ENCODE measurements around the gene TAF11. TPM values are rescaled to one million over a fixed set of nuclear protein-coding genes. Genes with fewer than 3 reads are reported as not detected.

TAF11 gene
- total RNA-seq, 1 experiment from 2014 or later, result 32.9 TPM

DNA sequence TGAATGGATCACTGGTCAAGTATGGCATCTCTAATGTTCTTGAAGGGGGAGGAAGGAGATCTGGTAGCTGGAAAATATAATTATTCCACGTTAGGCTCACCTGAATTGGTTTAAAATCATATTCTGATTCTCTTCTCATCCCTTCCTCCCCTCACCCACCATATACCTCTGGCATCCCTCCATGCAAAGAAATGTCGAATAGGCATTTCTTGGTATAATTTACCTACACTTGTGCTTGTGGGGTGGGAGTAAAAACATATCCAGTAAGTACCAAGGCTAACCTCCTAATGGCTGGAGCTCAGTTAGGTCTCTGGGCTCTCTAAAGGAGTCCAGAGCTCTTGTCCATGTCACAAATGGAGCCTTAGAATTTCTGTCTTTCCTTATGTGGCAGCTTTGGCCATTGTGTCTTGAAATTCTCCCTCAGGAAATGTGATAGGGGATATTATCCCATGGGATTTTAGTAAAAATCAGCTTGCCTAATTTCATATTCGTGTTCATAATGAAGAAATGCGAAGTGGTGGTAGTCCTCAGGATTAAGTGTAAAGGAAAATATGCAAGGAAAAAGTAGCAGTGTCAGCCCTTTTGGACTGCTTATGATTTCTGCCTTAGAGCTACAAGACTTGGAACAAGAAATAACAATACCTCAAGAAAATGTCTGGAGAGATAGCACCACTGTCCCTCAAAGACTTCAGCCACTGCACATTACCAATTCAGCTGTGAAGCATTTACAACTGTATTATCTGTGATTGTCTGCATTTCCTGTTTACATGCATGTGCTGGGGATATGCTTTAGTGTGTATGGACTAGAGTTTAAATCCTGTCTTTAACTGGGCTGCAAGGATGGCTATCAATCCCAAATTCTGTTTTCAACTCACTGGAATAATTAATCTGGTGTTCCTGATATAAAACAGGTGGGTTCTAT lies 12.3 kb downstream of the TAF11 start:
- Histone ChIP-seq H3K27ac (ENCODE audit: low read depth, low read length, poor library complexity, severe bottlenecking) (no peak overlapping the region), H3K4me1 (ENCODE audit: insufficient read depth, low read length, poor library complexity, severe bottlenecking) (no peaks in the 10 kb centered on the region), H3K27me3 (replicated peaks; ENCODE audit: insufficient read depth, low read depth, low read length, poor library complexity) (no peaks in the 10 kb centered on the region), H3K4me3 (ENCODE audit: low read depth, low read length, poor library complexity, severe bottlenecking) (no peak overlapping the region), H3K36me3 (ENCODE audit: insufficient read depth, low read length, poor library complexity, severe bottlenecking) (peaks cover 57% of the 10 kb centered on the region), H3K9me3 (ENCODE audit: low read depth, low read length, poor library complexity, severe bottlenecking) (no peaks in the 10 kb centered on the region)
- POLR2A ChIA-PET (ENCODE audit: low non-redundant PET), result interaction anchor here (0.5 kb wide), 1 partner anchor 639 kb away, joined by 3 read pairs; the partner anchor contains the start of gene HMGA1
- CTCF ChIA-PET, result no interaction called here
- no TSS peak for BruUV-seq (replicated peaks)
- no peak for DNase-seq (ENCODE audit: low spot score)
- intact Hi-C loops (cut with micrococcal nuclease; ENCODE audit: unreplicated experiment), result no loop called here
- TF ChIP-seq, protein P1, sequence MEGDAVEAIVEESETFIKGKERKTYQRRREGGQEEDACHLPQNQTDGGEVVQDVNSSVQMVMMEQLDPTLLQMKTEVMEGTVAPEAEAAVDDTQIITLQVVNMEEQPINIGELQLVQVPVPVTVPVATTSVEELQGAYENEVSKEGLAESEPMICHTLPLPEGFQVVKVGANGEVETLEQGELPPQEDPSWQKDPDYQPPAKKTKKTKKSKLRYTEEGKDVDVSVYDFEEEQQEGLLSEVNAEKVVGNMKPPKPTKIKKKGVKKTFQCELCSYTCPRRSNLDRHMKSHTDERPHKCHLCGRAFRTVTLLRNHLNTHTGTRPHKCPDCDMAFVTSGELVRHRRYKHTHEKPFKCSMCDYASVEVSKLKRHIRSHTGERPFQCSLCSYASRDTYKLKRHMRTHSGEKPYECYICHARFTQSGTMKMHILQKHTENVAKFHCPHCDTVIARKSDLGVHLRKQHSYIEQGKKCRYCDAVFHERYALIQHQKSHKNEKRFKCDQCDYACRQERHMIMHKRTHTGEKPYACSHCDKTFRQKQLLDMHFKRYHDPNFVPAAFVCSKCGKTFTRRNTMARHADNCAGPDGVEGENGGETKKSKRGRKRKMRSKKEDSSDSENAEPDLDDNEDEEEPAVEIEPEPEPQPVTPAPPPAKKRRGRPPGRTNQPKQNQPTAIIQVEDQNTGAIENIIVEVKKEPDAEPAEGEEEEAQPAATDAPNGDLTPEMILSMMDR (conservative IDR thresholded peaks at IDR 0.05; ENCODE audit: low read depth, low read length), result no peak
- TF ChIP-seq EZH2 (IDR thresholded peaks at IDR 0.05; ENCODE audit: borderline replicate concordance, low read depth, low read length, poor library complexity, severe bottlenecking), result no peak

DNA sequence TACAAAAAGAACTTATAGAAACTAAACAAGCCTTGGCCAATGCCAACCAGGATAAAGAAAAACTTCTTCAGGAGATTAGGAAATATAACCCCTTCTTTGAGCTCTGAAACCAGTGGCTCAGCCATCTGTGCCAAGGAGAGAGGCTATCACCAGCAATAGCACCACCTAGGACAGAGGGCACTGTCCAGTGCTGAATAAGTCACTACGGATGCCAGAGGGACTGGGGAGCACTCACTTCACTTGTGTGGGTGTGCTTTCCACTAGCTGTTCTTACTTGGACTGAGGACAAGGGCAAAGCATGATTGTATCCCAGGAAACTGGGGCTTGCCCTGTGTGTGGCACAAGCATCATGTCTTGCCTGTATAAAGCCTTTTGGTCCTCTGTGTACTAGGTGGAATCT lies 15.5 kb downstream of the TAF11 start:
- CTCF ChIA-PET, result no interaction called here
- BruUV-seq (replicated peaks), result no TSS peak
- H3K9me3 ChIP-seq (ENCODE audit: low read depth, low read length, poor library complexity, severe bottlenecking), result no peaks in the 10 kb centered on the region
- H3K4me3 ChIP-seq (ENCODE audit: low read depth, low read length, poor library complexity, severe bottlenecking), result no peak overlapping the region
- POLR2A ChIA-PET (ENCODE audit: low non-redundant PET), result no interaction called here
- H3K27me3 ChIP-seq (replicated peaks; ENCODE audit: insufficient read depth, low read depth, low read length, poor library complexity), result no peaks in the 10 kb centered on the region
- DNase-seq (ENCODE audit: low spot score), result no peak
- no peak overlapping the region for H3K27ac ChIP-seq (ENCODE audit: low read depth, low read length, poor library complexity, severe bottlenecking)
- peaks cover 41% of the 10 kb centered on the region for H3K36me3 ChIP-seq (ENCODE audit: insufficient read depth, low read length, poor library complexity, severe bottlenecking)
- TF ChIP-seq, protein P1 (conservative IDR thresholded peaks at IDR 0.05; ENCODE audit: low read depth, low read length), result no peak
- no peak for TF ChIP-seq EZH2 (IDR thresholded peaks at IDR 0.05; ENCODE audit: borderline replicate concordance, low read depth, low read length, poor library complexity, severe bottlenecking)
- H3K4me1 ChIP-seq (ENCODE audit: insufficient read depth, low read length, poor library complexity, severe bottlenecking), result no peaks in the 10 kb centered on the region
- intact Hi-C loops (cut with micrococcal nuclease; ENCODE audit: unreplicated experiment), result no loop called here

DNA sequence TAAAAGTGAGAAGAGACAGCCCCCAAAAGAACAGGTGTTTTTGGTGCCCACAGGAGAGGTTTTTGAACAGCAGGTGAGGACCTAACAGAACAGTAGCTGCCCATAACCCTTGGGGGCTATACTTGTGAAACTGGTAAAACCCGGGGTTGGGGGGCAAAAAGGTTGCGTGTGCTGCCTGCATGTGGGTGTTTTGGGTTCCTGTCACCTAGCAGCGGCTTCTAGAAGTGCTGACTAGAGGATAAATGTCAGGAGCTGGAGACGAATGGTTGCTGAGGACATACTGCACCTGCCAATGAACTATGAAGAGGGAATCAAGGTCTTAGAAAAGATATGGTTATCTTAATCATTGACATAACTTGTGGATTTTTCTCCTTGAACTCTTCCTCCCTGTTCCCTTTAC lies 16.0 kb downstream of the TAF11 start:
- Histone ChIP-seq H3K36me3 (ENCODE audit: insufficient read depth, low read length, poor library complexity, severe bottlenecking) (peaks cover 46% of the 10 kb centered on the region), H3K9me3 (ENCODE audit: low read depth, low read length, poor library complexity, severe bottlenecking) (no peaks in the 10 kb centered on the region), H3K4me3 (ENCODE audit: low read depth, low read length, poor library complexity, severe bottlenecking) (no peak overlapping the region), H3K27ac (ENCODE audit: low read depth, low read length, poor library complexity, severe bottlenecking) (no peak overlapping the region), H3K4me1 (ENCODE audit: insufficient read depth, low read length, poor library complexity, severe bottlenecking) (no peaks in the 10 kb centered on the region), H3K27me3 (replicated peaks; ENCODE audit: insufficient read depth, low read depth, low read length, poor library complexity) (no peaks in the 10 kb centered on the region)
- no TSS peak for BruUV-seq (replicated peaks)
- POLR2A ChIA-PET (ENCODE audit: low non-redundant PET), result no interaction called here
- no peak for DNase-seq (ENCODE audit: low spot score)
- intact Hi-C loops (cut with micrococcal nuclease; ENCODE audit: unreplicated experiment), result no loop called here
- TF ChIP-seq, protein P1 (conservative IDR thresholded peaks at IDR 0.05; ENCODE audit: low read depth, low read length), result no peak
- no peak for TF ChIP-seq EZH2 (IDR thresholded peaks at IDR 0.05; ENCODE audit: borderline replicate concordance, low read depth, low read length, poor library complexity, severe bottlenecking)
- CTCF ChIA-PET, result no interaction called here

Data from A673 (cell line).